DOHH2 (cell line): ENCODE data around the gene TMEM234.

Experiments used
- H3F3A ChIP-seq: fragments of 200-600 bp; sonication (generic), shearing (Covaris generic); 2 replicates; pipeline ENCODE4 v1.6.0; 2016; ENCODE audit warnings: antibody characterized with exemption, mild to moderate bottlenecking; ENCODE audit not compliant: control insufficient read depth, insufficient read depth
- H3K27ac ChIP-seq: fragments of 200-600 bp; sonication (generic); 2 replicates; pipeline ENCODE4 v1.5.1; 2014; ENCODE audit warnings: low read depth, mild to moderate bottlenecking, low read length, moderate library complexity
- H3K27me3 ChIP-seq: fragments of 200-600 bp; sonication (generic); 2 replicates; pipeline ENCODE4 v1.6.1; 2014; ENCODE audit warnings: mild to moderate bottlenecking, low read length, mixed read lengths; ENCODE audit not compliant: control insufficient read depth
- H3K36me3 ChIP-seq: fragments of 200-600 bp; sonication (generic); 2 replicates; pipeline ENCODE4 v1.6.1; 2014; ENCODE audit warnings: mild to moderate bottlenecking, low read length, moderate library complexity, mixed read lengths; ENCODE audit not compliant: control insufficient read depth
- H3K4me1 ChIP-seq: fragments of 200-600 bp; sonication (generic); 2 replicates; pipeline ENCODE4 v1.6.1; 2014; ENCODE audit warnings: mild to moderate bottlenecking, low read length, mixed read lengths; ENCODE audit not compliant: control insufficient read depth
- H3K4me2 ChIP-seq: fragments of 200-600 bp; sonication (generic); 2 replicates; pipeline ENCODE4 v1.6.0; 2014; ENCODE audit warnings: mild to moderate bottlenecking, low read length, moderate library complexity
- H3K4me3 ChIP-seq: fragments of 200-600 bp; sonication (generic); 2 replicates; pipeline ENCODE4 v1.5.1; 2014; ENCODE audit warnings: mild to moderate bottlenecking, low read length, mixed read lengths
- H3K79me2 ChIP-seq: fragments of 200-600 bp; sonication (generic); 2 replicates; pipeline ENCODE4 v1.6.1; 2014; ENCODE audit warnings: mild to moderate bottlenecking, low read length, mixed read lengths; ENCODE audit not compliant: control insufficient read depth
- H3K9me2 ChIP-seq: fragments of 200-600 bp; sonication (generic); replicated peaks from 2 replicates; pipeline ENCODE4 v1.6.1; 2014; ENCODE audit warnings: mild to moderate bottlenecking, low read length, mixed read lengths; ENCODE audit not compliant: control insufficient read depth
- H3K9me3 ChIP-seq: fragments of 200-600 bp; sonication (generic); 2 replicates; pipeline ENCODE4 v1.6.1; 2014; ENCODE audit warnings: antibody characterized with exemption, low read length, mixed read lengths; ENCODE audit not compliant: control insufficient read depth, insufficient read depth
- H4K20me1 ChIP-seq: fragments of 200-600 bp; sonication (generic); 2 replicates; pipeline ENCODE4 v1.6.0; 2014; ENCODE audit warnings: low read depth, mild to moderate bottlenecking, antibody characterized with exemption, low read length, moderate library complexity; ENCODE audit not compliant: control insufficient read depth, insufficient read depth
- EZH2phosphoT487 ChIP-seq: fragments of 200-600 bp; sonication (generic); IDR thresholded peaks from 2 replicates; pipeline ENCODE4 v1.6.1; 2017; ENCODE audit warnings: borderline replicate concordance, mild to moderate bottlenecking, antibody characterized with exemption, low read length, moderate library complexity, mixed read lengths
- TF ChIP-seq, protein P1 (sequence below): fragments of 200-600 bp; sonication (generic); IDR thresholded peaks from one replicate; pipeline ENCODE4 v1.5.1; 2014; ENCODE audit warnings: antibody characterized with exemption, mild to moderate bottlenecking, low read depth, low read length; ENCODE audit not compliant: poor library complexity, severe bottlenecking

Gene TMEM234

DNA sequence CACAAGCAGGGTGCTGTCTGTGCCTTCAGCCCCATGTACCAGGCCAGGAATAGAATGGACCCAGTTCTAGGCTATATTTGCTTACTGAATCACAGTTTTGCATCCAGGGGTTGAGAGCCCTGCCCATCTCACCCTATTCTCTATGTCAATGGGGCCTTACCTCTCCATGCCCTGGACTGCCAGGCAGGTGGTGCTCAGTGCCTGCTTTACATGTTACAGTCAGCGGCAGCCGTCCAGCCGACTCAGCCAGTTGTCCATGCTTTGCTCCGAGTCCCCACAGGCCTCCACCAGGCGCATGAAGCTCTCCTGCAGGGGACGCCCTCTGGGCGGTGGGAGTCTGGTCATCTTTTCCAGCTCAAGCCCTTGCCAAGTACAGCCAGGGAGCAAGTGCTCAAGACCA, 12.6 kb upstream of the TMEM234 start:
- Histone ChIP-seq H3K79me2 (no peaks in the 10 kb centered on the region), H3K9me3 (no peaks in the 10 kb centered on the region), H3K9me2 (no peaks in the 10 kb centered on the region), H4K20me1 (no peaks in the 10 kb centered on the region), H3F3A (peaks cover 22% of the 10 kb centered on the region), H3K27me3 (no peaks in the 10 kb centered on the region), H3K27ac (no peak overlapping the region), H3K36me3 (peaks cover 39% of the 10 kb centered on the region), H3K4me2 (no peak overlapping the region), H3K4me3 (no peak overlapping the region), H3K4me1 (peaks cover under 1% of the 10 kb centered on the region)
- TF ChIP-seq, protein P1, sequence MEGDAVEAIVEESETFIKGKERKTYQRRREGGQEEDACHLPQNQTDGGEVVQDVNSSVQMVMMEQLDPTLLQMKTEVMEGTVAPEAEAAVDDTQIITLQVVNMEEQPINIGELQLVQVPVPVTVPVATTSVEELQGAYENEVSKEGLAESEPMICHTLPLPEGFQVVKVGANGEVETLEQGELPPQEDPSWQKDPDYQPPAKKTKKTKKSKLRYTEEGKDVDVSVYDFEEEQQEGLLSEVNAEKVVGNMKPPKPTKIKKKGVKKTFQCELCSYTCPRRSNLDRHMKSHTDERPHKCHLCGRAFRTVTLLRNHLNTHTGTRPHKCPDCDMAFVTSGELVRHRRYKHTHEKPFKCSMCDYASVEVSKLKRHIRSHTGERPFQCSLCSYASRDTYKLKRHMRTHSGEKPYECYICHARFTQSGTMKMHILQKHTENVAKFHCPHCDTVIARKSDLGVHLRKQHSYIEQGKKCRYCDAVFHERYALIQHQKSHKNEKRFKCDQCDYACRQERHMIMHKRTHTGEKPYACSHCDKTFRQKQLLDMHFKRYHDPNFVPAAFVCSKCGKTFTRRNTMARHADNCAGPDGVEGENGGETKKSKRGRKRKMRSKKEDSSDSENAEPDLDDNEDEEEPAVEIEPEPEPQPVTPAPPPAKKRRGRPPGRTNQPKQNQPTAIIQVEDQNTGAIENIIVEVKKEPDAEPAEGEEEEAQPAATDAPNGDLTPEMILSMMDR, result no peak
- TF ChIP-seq EZH2phosphoT487, result no peak

DNA sequence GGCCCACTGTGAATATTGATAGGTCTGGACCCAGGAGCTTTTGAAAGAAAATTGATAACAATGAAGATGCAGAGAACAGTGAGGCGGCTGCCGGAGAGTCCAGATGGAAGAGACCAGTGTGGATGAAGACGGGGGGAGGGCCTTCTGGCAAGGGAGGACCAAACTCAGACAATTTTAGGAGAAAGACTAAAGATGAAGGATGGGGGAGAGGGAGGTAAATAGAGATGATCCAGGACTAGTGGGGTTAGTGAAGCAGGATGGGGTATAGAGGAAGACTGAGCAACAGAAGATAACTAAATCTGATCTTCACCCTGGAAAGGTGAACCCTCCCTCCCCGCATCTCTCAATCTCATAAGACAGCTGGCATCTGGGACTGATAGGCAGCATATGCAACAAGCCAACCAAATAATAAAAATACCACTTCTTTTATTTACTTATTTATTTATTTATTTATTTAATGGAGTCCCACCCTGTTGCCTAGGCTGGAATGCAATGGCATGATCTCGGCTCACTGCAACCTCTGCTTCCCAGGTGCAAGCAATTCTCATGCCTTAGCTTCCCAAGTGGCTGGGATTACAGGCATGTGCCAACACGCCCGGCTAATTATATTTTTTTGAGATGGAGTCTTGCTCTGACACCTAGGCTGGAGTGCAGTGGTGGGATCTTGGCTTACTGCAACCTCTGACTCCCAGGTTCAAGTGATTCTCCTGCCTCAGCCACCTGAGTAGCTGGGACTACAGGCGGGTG, 10.6 kb upstream of the TMEM234 start:
- no peak overlapping the region for H3K4me3 ChIP-seq
- H3K4me2 ChIP-seq, result no peak overlapping the region
- H3K9me3 ChIP-seq, result no peaks in the 10 kb centered on the region
- TF ChIP-seq EZH2phosphoT487, result no peak
- TF ChIP-seq, protein P1, result no peak
- H4K20me1 ChIP-seq, result no peaks in the 10 kb centered on the region
- H3K36me3 ChIP-seq, result peaks cover 57% of the 10 kb centered on the region
- H3K79me2 ChIP-seq, result no peaks in the 10 kb centered on the region
- no peak overlapping the region for H3K27ac ChIP-seq
- H3F3A ChIP-seq, result peaks cover 14% of the 10 kb centered on the region
- no peaks in the 10 kb centered on the region for H3K27me3 ChIP-seq
- no peaks in the 10 kb centered on the region for H3K9me2 ChIP-seq
- no peaks in the 10 kb centered on the region for H3K4me1 ChIP-seq

DNA sequence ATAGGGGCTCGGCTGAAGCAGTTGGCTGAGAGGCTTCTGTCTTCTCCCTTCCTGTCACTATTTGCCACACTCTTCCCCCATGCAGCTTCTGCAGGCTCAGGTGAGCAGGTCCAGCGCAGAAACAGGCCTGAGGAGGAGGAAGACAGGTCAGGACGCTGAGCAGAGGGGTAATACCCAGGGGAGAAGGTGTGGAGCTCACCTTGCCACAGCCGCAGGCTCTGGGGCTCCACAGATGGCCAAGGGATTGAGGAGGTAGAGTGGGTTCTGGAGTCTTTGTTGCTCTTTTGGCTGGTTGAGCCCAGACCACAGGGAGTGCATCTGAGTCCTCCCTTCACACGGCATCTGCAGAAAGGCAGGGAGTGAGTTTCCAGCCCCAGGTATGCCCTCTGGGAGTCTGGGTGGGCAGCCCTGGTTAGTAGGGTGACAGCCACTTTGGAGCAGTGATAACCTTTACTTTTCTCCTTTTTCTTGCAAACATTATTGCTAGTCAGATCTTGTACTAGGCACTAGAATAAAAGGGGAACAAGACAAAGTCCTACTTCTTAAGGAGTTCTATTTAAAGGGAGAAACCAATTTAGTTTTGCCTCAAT, 9.8 kb upstream of the TMEM234 start:
- Histone ChIP-seq H3K36me3 (peaks cover 62% of the 10 kb centered on the region), H3K9me3 (no peaks in the 10 kb centered on the region), H3K4me3 (no peak overlapping the region), H3K27me3 (no peaks in the 10 kb centered on the region), H3K79me2 (no peaks in the 10 kb centered on the region; the same call in 1 of the 2 replicates), H3K4me1 (no peaks in the 10 kb centered on the region), H3F3A (peaks cover 14% of the 10 kb centered on the region), H3K27ac (no peak overlapping the region), H3K9me2 (no peaks in the 10 kb centered on the region), H4K20me1 (no peaks in the 10 kb centered on the region), H3K4me2 (no peak overlapping the region)
- TF ChIP-seq, protein P1, result no peak
- no peak for TF ChIP-seq EZH2phosphoT487
